ENCODE results near the gene AURKAIP1. TPM values are rescaled to one million over a fixed set of nuclear protein-coding genes. Genes with fewer than 3 reads are reported as not detected.
A peak's percentile ranks its signal among the peaks of the same experiment; 100 is the strongest.

AURKAIP1 gene
- total and polyA plus RNA-seq, 8 donors: 36.9 to 127 (median 56.6) TPM

- no peak for TF ChIP-seq CTCF (IDR thresholded peaks at IDR 0.05)
- Histone ChIP-seq H3K36me3 (no peaks in the 10 kb centered on the region), H3K4me3 (peak overlapping the region; percentile 55 to 63), H3K27me3 (peaks cover 6 to 24% of the 10 kb centered on the region in 2 donors), H3K4me1 (peaks cover 21 to 70% of the 10 kb centered on the region in 2 donors), H3K27ac (peak overlapping the region; percentile 59 to 61), H3K9me3 (no peaks in the 10 kb centered on the region)
- intact Hi-C loops (cut with DNase I): no loop called here
- DNase-seq (peak in 2 of 4 donors; percentile 36 to 85), ATAC-seq (no peak)
Measured at GRCh38 chr1:1348420-1349255, 26.4 kb downstream of the AURKAIP1 start.

GRCh38 chr1:1347663-1348419, 27.2 kb downstream of the AURKAIP1 start:
- peak overlapping the region; percentile 59 to 61 for H3K27ac ChIP-seq
- H3K4me1 ChIP-seq: peaks cover 21 to 62% of the 10 kb centered on the region in 2 donors
- ATAC-seq (peak; percentile 62), DNase-seq (peak in 2 of 4 donors; percentile 70 to 84)
- intact Hi-C loops (cut with DNase I): no loop called here
- TF ChIP-seq CTCF (IDR thresholded peaks at IDR 0.05): no peak
- peaks cover 0 to 16% of the 10 kb centered on the region in 2 donors for H3K27me3 ChIP-seq
- no peaks in the 10 kb centered on the region for H3K36me3 ChIP-seq
- H3K9me3 ChIP-seq: no peaks in the 10 kb centered on the region
- peak overlapping the region; percentile 55 to 63 for H3K4me3 ChIP-seq

- ATAC-seq (no peak), DNase-seq (peak in 1 of 4 donors; percentile 75)
- Histone ChIP-seq H3K36me3 (peaks cover 0 to under 1% of the 10 kb centered on the region in 2 donors), H3K4me3 (peak overlapping the region; percentile 55 to 63), H3K27ac (peak overlapping the region; percentile 59 to 61), H3K4me1 (peaks cover 21 to 56% of the 10 kb centered on the region in 2 donors), H3K9me3 (no peaks in the 10 kb centered on the region), H3K27me3 (peaks cover 0 to 8% of the 10 kb centered on the region in 2 donors)
- no peak for TF ChIP-seq CTCF (IDR thresholded peaks at IDR 0.05)
- intact Hi-C loops (cut with DNase I): no loop called here
Measured at GRCh38 chr1:1347026-1347595, 27.9 kb downstream of the AURKAIP1 start.

- no peak overlapping the region for H3K27ac ChIP-seq
- no peaks in the 10 kb centered on the region for H3K9me3 ChIP-seq
- TF ChIP-seq CTCF (IDR thresholded peaks at IDR 0.05): no peak
- peaks cover 21 to 53% of the 10 kb centered on the region in 2 donors for H3K4me1 ChIP-seq
- ATAC-seq (no peak), DNase-seq (peak in 1 of 4 donors; percentile 65)
- peak overlapping the region in 1 of 2 donors; percentile 63 for H3K4me3 ChIP-seq
- intact Hi-C loops (cut with DNase I): no loop called here
- H3K27me3 ChIP-seq: peaks cover 0 to 2% of the 10 kb centered on the region in 2 donors
- peaks cover 0 to 7% of the 10 kb centered on the region in 2 donors for H3K36me3 ChIP-seq
Measured at GRCh38 chr1:1346501-1346890, 28.5 kb downstream of the AURKAIP1 start.

All from left lung (tissue), 10 donors.